ENCODE results near the gene ELAPOR2. TPM values are rescaled to one million over a fixed set of nuclear protein-coding genes. Genes with fewer than 3 reads are reported as not detected.
"Not testable (repeated sequence)": the region's sequence is repeated elsewhere in the genome, so short reads cannot be mapped to it uniquely, and the experiment has no call there.

Gene ELAPOR2
- total and polyA plus RNA-seq, 11 donors = 0.80 to 9.9 (median 3.9) TPM

GRCh38 chr7:87057210-87057609 is 2.2 kb downstream of the ELAPOR2 start:
- WGBS, 4 donors = 84 to 87% (median 86%) methylated on average over 2 of the region's 2 CpGs
- Histone ChIP-seq H3K27ac (peak overlapping the region in 6 of 12 donors; percentile 6 to 49 (median 26)), H3K4me1 (peaks cover 0 to 36% (median 11%) of the 10 kb centered on the region in 12 donors), H3K9me3 (no peaks in the 10 kb centered on the region), H3K36me3 (no peaks in the 10 kb centered on the region), H3K27me3 (peaks cover 0 to 13% (median 0%) of the 10 kb centered on the region in 9 donors), H3K4me3 (no peak overlapping the region)
- ATAC-seq (no peak), DNase-seq (no peak)
- TF ChIP-seq CTCF (IDR thresholded peaks at IDR 0.05) (no peak), POLR2A (IDR thresholded peaks at IDR 0.05) (no peak)
- intact Hi-C loops (cut with DNase I) = loop anchor here in 8 of 10 donors (5.0 to 10.0 kb wide), 11 partner anchors 88 to 180 kb away; partner anchors contain the start of genes DMTF1 (in 4 of the 8) and TMEM243 (in 1 of the 8)

- ATAC-seq = no peak
- Histone ChIP-seq H3K4me1 (peaks cover 0 to 36% (median 11%) of the 10 kb centered on the region in 12 donors), H3K27ac (peak overlapping the region in 9 of 12 donors; percentile 9 to 49 (median 26)), H3K9me3 (no peaks in the 10 kb centered on the region), H3K36me3 (no peaks in the 10 kb centered on the region), H3K27me3 (peaks cover 0 to 13% (median 0%) of the 10 kb centered on the region in 9 donors), H3K4me3 (no peak overlapping the region)
- no peak for DNase-seq
- WGBS, 4 donors = 47 to 57% (median 49%) methylated on average over 3 of the region's 3 CpGs
- intact Hi-C loops (cut with DNase I) = loop anchor here in 8 of 10 donors (5.0 to 10.0 kb wide), 11 partner anchors 88 to 181 kb away; partner anchors contain the start of genes DMTF1 (in 4 of the 8) and TMEM243 (in 1 of the 8)
- TF ChIP-seq POLR2A (IDR thresholded peaks at IDR 0.05) = no peak
- TF ChIP-seq CTCF (IDR thresholded peaks at IDR 0.05) = no peak
These were observed 3.1 kb downstream of the ELAPOR2 start for GRCh38 chr7:87056346-87056745.

GRCh38 chr7:87048839-87049238 is 10.6 kb downstream of the ELAPOR2 start:
- 96 to 100% (median 99%) methylated on average over 1 of the region's 1 CpG for WGBS, 4 donors

GRCh38 chr7:87046456-87046855 is 13.0 kb downstream of the ELAPOR2 start:
- Histone ChIP-seq H3K36me3 (peaks cover 0 to 3% (median 0%) of the 10 kb centered on the region in 9 donors), H3K27me3 (no peaks in the 10 kb centered on the region), H3K4me1 (no peaks in the 10 kb centered on the region), H3K4me3 (no peak overlapping the region), H3K9me3 (peaks cover 0 to 33% (median 0%) of the 10 kb centered on the region in 12 donors), H3K27ac (no peak overlapping the region)
- 87 to 90% (median 89%) methylated on average over 5 of the region's 5 CpGs for WGBS, 4 donors
- no peak for TF ChIP-seq POLR2A (IDR thresholded peaks at IDR 0.05)
- ATAC-seq (no peak), DNase-seq (no peak)
- intact Hi-C loops (cut with DNase I) = no loop called here

More at GRCh38 chr7:87048839-87049238, 10.6 kb downstream of the ELAPOR2 start:
- Histone ChIP-seq H3K27me3 (no peaks in the 10 kb centered on the region), H3K27ac (no peak overlapping the region), H3K36me3 (peaks cover 0 to 3% (median 0%) of the 10 kb centered on the region in 9 donors), H3K4me1 (no peaks in the 10 kb centered on the region), H3K4me3 (no peak overlapping the region), H3K9me3 (peaks cover 0 to 31% (median 0%) of the 10 kb centered on the region in 12 donors)
- intact Hi-C loops (cut with DNase I) = no loop called here
- TF ChIP-seq POLR2A (IDR thresholded peaks at IDR 0.05) (no peak), CTCF (IDR thresholded peaks at IDR 0.05) (no peak)
- ATAC-seq = no peak
- DNase-seq = no peak

GRCh38 chr7:87044713-87045112 is 14.7 kb downstream of the ELAPOR2 start:
- H3K4me3 ChIP-seq; H3K27ac ChIP-seq; H3K4me1 ChIP-seq; H3K36me3 ChIP-seq; DNase-seq; intact Hi-C loops (cut with DNase I); H3K27me3 ChIP-seq; ATAC-seq: not testable (repeated sequence)
- H3K9me3 ChIP-seq = peaks cover 0 to 38% (median 0%) of the 10 kb centered on the region in 12 donors
- 83 to 90% (median 89%) methylated on average over 1 to 2 of the region's 2 CpGs for WGBS, 4 donors

GRCh38 chr7:87041586-87041985 is 17.9 kb downstream of the ELAPOR2 start:
- WGBS, 4 donors = 86 to 92% (median 87%) methylated on average over 5 of the region's 5 CpGs
- H3K27me3 ChIP-seq; DNase-seq; ATAC-seq; intact Hi-C loops (cut with DNase I); H3K36me3 ChIP-seq; H3K4me1 ChIP-seq; H3K27ac ChIP-seq; H3K4me3 ChIP-seq: not testable (repeated sequence)
- H3K9me3 ChIP-seq = peaks cover 0 to 19% (median 0%) of the 10 kb centered on the region in 12 donors

- H3K4me3 ChIP-seq = peak overlapping the region in 10 of 12 donors; percentile 1 to 54 (median 33)
- peak overlapping the region in 2 of 12 donors; percentile 22 to 46 for H3K27ac ChIP-seq
- H3K27me3 ChIP-seq; DNase-seq; H3K4me1 ChIP-seq; H3K9me3 ChIP-seq; H3K36me3 ChIP-seq; ATAC-seq; intact Hi-C loops (cut with DNase I): not testable (repeated sequence)
- WGBS, 4 donors = 74 to 93% (median 81%) methylated on average over 33 to 34 of the region's 34 CpGs
These were observed 19.7 kb downstream of the ELAPOR2 start for GRCh38 chr7:87039691-87040299.
